Cardiac muscle cell (in vitro differentiated cells and primary cell): ENCODE data around the gene IL1RAPL2. TPM values are rescaled to one million over a fixed set of nuclear protein-coding genes. Genes with fewer than 3 reads are reported as not detected.

Source experiments
- DNase-seq, 2 donors: peaks; one replicate each; pipeline versions ENCODE4 v3.0.0 to v3.0.0-alpha.2; 2010 to 2017; ENCODE audit warnings: low read depth in 1 of 2, low spot score in 1 of 2
- H3K27ac ChIP-seq: fragments of 200-600 bp; sonication (generic); 2 replicates; pipeline ENCODE4 v1.5.1; 2016
- H3K27me3 ChIP-seq: fragments of 200-600 bp; sonication (generic); 2 replicates; pipeline ENCODE4 v1.6.0; 2016; ENCODE audit warnings: control low read depth
- H3K36me3 ChIP-seq: fragments of 200-600 bp; sonication (generic); 2 replicates; pipeline ENCODE4 v1.5.1; 2016; ENCODE audit warnings: control low read depth
- H3K4me1 ChIP-seq: fragments of 200-600 bp; sonication (generic); 2 replicates; pipeline ENCODE4 v1.8.1; 2017; ENCODE audit warnings: low read depth, mild to moderate bottlenecking, mixed run types
- H3K4me3 ChIP-seq: fragments of 200-600 bp; sonication (generic); 2 replicates; pipeline ENCODE4 v1.5.1; 2016; ENCODE audit warnings: mild to moderate bottlenecking
- H3K9me3 ChIP-seq: fragments of 200-600 bp; sonication (generic); 2 replicates; pipeline ENCODE4 v1.5.1; 2017; ENCODE audit warnings: low read depth, mild to moderate bottlenecking, control low read depth
- polyA plus RNA-seq: library from polyadenylated mRNA; unstranded; fragments of >200 nt; fragmentation: Nextera tagmentation; extraction: Ambion mirVana; gene quantifications from 2 replicates; pipeline ENCODE4 v1.2.1, GENCODE V29; 2016
- total RNA-seq: library from RNA; depleted of rRNA; stranded (reverse); fragments of >200 nt; gene quantifications from 2 replicates; pipeline ENCODE4 v1.2.3, GENCODE V29; 2016
- TF ChIP-seq, protein P1 (sequence below): IDR thresholded peaks from 2 replicates; pipeline ENCODE4 v1.5.1; 2012; ENCODE audit warnings: low read depth, mild to moderate bottlenecking, low read length

The IL1RAPL2 gene
- total and polyA plus RNA-seq, 2 experiments from 2014 or later, result not detected

DNA sequence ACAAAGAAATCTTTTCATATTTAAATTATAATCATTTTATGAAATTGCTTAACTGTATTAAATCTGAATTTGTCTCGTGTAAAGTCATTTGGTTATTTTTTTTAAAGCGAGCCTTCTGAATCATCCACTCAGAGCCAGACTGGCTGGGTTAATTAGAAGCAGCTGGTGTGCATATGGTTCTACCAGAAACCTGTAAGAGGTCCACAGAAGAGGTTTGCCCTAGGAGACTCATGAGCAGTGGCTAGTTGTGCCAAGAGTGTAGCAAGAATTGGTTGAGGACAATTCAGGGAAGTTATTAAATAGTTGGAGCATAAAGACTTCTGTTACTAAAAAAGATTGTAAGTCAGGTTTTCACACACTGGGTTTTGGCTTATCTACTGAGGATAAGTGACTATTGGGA lies 267.4 kb downstream of the IL1RAPL2 start:
- Histone ChIP-seq H3K27me3 (no peaks in the 10 kb centered on the region), H3K36me3 (no peaks in the 10 kb centered on the region), H3K4me1 (no peaks in the 10 kb centered on the region), H3K4me3 (no peak overlapping the region), H3K9me3 (no peaks in the 10 kb centered on the region), H3K27ac (no peak overlapping the region)
- DNase-seq, result no peak
- TF ChIP-seq, protein P1, sequence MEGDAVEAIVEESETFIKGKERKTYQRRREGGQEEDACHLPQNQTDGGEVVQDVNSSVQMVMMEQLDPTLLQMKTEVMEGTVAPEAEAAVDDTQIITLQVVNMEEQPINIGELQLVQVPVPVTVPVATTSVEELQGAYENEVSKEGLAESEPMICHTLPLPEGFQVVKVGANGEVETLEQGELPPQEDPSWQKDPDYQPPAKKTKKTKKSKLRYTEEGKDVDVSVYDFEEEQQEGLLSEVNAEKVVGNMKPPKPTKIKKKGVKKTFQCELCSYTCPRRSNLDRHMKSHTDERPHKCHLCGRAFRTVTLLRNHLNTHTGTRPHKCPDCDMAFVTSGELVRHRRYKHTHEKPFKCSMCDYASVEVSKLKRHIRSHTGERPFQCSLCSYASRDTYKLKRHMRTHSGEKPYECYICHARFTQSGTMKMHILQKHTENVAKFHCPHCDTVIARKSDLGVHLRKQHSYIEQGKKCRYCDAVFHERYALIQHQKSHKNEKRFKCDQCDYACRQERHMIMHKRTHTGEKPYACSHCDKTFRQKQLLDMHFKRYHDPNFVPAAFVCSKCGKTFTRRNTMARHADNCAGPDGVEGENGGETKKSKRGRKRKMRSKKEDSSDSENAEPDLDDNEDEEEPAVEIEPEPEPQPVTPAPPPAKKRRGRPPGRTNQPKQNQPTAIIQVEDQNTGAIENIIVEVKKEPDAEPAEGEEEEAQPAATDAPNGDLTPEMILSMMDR, result no peak

DNA sequence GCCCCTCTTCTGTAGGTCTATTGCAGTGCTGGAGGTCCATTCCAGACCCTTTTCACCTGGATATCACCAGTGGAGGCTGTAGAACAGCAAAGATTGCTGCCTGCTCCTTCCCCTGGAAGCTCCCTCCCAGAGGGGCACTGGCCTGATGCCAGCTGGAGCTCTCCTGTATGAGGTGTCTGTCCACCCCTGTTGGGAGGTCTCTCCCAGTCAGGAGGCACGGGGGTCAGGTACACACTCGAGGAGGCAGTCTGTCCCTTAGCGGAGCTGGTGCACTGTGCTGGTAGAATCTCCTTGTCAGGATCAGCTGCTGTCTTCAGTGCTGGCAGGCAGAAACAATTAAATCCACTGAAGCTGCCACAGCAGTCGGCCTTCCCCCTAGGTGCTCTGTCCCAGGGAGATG lies 276.6 kb downstream of the IL1RAPL2 start:
- no peak for DNase-seq
- H3K4me3 ChIP-seq, result no peak overlapping the region
- no peaks in the 10 kb centered on the region for H3K27me3 ChIP-seq
- no peak overlapping the region for H3K27ac ChIP-seq
- H3K4me1 ChIP-seq, result no peaks in the 10 kb centered on the region
- no peaks in the 10 kb centered on the region for H3K9me3 ChIP-seq
- no peaks in the 10 kb centered on the region for H3K36me3 ChIP-seq
- TF ChIP-seq, protein P1, result no peak

DNA sequence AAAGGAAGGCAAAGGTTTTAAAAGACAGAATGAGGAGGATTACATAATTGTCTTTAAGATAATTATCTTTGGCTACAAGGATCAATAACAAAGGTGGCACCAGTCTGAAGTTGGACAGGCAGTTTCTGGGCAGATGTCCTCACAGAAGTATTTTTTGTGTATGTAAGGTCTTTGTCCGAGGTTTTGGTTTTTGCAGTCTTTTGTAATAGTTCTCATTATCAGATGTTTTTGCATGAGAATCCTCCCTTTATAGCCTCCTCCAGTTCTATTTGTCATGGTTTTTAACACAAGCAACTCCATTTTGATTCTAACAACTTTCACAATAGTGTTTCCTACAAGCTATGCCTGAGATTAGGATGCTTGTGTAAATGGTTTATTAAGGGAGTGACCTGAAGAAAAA lies 286.2 kb downstream of the IL1RAPL2 start:
- H3K27ac ChIP-seq, result no peak overlapping the region

DNA sequence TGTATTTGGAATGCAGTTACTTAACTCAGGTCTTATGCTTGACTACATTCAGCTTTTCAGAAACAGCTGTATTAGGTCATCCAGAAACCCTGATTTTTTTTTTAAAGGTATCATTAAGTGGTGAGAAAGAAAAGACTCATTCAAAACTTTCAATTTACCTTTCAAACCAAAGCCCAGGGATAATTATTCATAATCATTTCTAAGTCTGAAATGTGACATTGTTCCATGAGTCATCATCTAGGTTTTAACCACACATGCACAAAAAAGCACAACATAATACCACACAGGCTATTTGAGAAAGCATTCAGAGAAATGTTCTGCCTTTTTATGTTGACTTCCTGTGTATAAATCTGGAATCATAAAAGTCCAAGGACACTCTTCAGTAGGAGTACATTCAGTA lies 288.2 kb downstream of the IL1RAPL2 start:
- Histone ChIP-seq H3K4me3 (no peak overlapping the region), H3K4me1 (peaks cover 10% of the 10 kb centered on the region), H3K9me3 (no peaks in the 10 kb centered on the region), H3K27me3 (no peaks in the 10 kb centered on the region), H3K27ac (no peak overlapping the region), H3K36me3 (no peaks in the 10 kb centered on the region)
- no peak for DNase-seq
- TF ChIP-seq, protein P1, result no peak

More for the DNA sequence above, 286.2 kb downstream of the IL1RAPL2 start:
- TF ChIP-seq, protein P1, result no peak
- Histone ChIP-seq H3K9me3 (no peaks in the 10 kb centered on the region), H3K4me1 (peaks cover 10% of the 10 kb centered on the region), H3K27me3 (no peaks in the 10 kb centered on the region), H3K36me3 (no peaks in the 10 kb centered on the region), H3K4me3 (no peak overlapping the region)
- no peak for DNase-seq

DNA sequence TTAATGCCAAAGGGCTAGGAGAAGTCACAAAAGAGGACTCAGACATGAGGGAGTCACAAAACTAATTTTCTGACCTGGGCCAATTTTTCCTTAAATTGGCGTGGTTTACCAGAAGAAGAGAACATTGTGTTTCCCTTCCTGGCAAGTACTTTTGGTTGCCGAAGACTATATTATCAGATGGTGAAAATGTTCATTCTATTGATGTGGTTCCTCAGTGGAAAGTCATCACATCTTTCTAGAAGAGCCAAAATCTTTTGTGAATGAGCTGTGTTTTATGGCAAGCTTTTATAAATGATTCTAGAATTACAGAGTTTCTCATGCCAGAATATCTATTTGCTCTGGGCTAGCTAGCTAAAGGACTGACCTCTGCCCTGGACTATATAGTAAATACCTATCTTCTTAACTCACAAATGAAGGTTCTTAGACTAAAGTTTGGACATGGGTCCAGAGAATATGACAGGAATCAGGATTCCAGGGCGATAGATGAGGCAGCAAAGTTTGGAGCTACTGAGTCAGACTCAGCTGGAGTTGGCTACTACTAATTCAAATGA lies 288.9 kb downstream of the IL1RAPL2 start:
- Histone ChIP-seq H3K36me3 (no peaks in the 10 kb centered on the region), H3K4me1 (peaks cover 10% of the 10 kb centered on the region), H3K9me3 (no peaks in the 10 kb centered on the region), H3K27ac (no peak overlapping the region), H3K27me3 (no peaks in the 10 kb centered on the region), H3K4me3 (no peak overlapping the region)
- TF ChIP-seq, protein P1, result no peak
- DNase-seq, result no peak
